ENCODE results near the gene VNN1.
"Not testable (repeated sequence)": the region's sequence is repeated elsewhere in the genome, so short reads cannot be mapped to it uniquely, and the experiment has no call there.

DNA sequence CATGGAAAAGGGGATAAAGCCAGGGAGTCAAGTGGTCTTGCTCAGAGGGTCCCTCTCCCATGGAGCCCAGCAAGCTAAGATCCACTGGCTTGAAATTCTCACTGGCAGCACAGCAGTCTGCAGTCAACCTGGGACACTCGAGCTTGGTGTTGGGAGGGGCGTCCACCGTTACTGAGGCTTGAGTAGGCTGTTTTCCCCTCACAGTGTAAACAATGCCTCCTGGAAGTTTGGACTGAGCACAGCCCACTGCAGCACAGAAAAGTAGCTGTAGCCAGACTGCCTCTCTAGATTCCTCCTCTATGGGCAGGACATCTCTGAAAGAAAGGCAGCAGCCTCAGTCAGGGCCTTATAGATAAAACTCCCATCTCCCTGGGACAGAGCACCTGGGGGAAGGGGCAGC lies 78.6 kb downstream of the VNN1 start:
- TF ChIP-seq, protein P1, sequence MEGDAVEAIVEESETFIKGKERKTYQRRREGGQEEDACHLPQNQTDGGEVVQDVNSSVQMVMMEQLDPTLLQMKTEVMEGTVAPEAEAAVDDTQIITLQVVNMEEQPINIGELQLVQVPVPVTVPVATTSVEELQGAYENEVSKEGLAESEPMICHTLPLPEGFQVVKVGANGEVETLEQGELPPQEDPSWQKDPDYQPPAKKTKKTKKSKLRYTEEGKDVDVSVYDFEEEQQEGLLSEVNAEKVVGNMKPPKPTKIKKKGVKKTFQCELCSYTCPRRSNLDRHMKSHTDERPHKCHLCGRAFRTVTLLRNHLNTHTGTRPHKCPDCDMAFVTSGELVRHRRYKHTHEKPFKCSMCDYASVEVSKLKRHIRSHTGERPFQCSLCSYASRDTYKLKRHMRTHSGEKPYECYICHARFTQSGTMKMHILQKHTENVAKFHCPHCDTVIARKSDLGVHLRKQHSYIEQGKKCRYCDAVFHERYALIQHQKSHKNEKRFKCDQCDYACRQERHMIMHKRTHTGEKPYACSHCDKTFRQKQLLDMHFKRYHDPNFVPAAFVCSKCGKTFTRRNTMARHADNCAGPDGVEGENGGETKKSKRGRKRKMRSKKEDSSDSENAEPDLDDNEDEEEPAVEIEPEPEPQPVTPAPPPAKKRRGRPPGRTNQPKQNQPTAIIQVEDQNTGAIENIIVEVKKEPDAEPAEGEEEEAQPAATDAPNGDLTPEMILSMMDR (conservative IDR thresholded peaks at IDR 0.05; ENCODE audit: low read depth, low read length) = not testable (repeated sequence)
- not testable (repeated sequence) for TF ChIP-seq EZH2 (IDR thresholded peaks at IDR 0.05; ENCODE audit: borderline replicate concordance, low read depth, low read length, poor library complexity, severe bottlenecking)

Data from A673 (cell line).